Effector memory CD4-positive, alpha-beta T cell (primary cell): Measurements from ENCODE around the gene GINS1.

ENCODE experiments used
- DNase-seq, 3 donors: peaks; one replicate each; pipeline ENCODE4 v3.0.0-alpha.2; 2020
- H3K27ac ChIP-seq: 2 replicates; pipeline ENCODE4 v1.7.0; 2013; ENCODE audit warnings: mild to moderate bottlenecking, low read length, moderate library complexity; ENCODE audit not compliant: insufficient read depth, poor library complexity, severe bottlenecking
- H3K27me3 ChIP-seq: replicated peaks from 2 replicates; pipeline ENCODE4 v1.7.0; 2013; ENCODE audit warnings: mild to moderate bottlenecking, low read length; ENCODE audit not compliant: insufficient read depth, control insufficient read depth, poor library complexity, severe bottlenecking
- H3K36me3 ChIP-seq: 2 replicates; pipeline ENCODE4 v1.7.0; 2013; ENCODE audit warnings: mild to moderate bottlenecking, low read length, moderate library complexity; ENCODE audit not compliant: control insufficient read depth, insufficient read depth
- H3K4me1 ChIP-seq: 2 replicates; pipeline ENCODE4 v1.7.0; 2013; ENCODE audit warnings: low read length, mild to moderate bottlenecking; ENCODE audit not compliant: control insufficient read depth, insufficient read depth, poor library complexity, severe bottlenecking
- H3K4me3 ChIP-seq: 2 replicates; pipeline ENCODE4 v1.7.0; 2013; ENCODE audit warnings: low read length, low read depth, mild to moderate bottlenecking; ENCODE audit not compliant: insufficient read depth, poor library complexity, severe bottlenecking
- H3K9me3 ChIP-seq: 2 replicates; pipeline ENCODE4 v1.7.0; 2013; ENCODE audit warnings: mild to moderate bottlenecking, low read length, moderate library complexity; ENCODE audit not compliant: control insufficient read depth

Gene GINS1

GRCh38 chr20:25461786-25462545 lies 54.5 kb downstream of the GINS1 start:
- Histone ChIP-seq H3K27me3 (no peaks in the 10 kb centered on the region), H3K27ac (no peak overlapping the region), H3K4me1 (no peaks in the 10 kb centered on the region), H3K36me3 (no peaks in the 10 kb centered on the region), H3K4me3 (no peak overlapping the region), H3K9me3 (no peaks in the 10 kb centered on the region)
- no peak for DNase-seq

GRCh38 chr20:25464501-25465242 lies 57.2 kb downstream of the GINS1 start:
- Histone ChIP-seq H3K9me3 (no peaks in the 10 kb centered on the region), H3K4me3 (no peak overlapping the region), H3K27ac (no peak overlapping the region), H3K27me3 (no peaks in the 10 kb centered on the region), H3K4me1 (no peaks in the 10 kb centered on the region), H3K36me3 (no peaks in the 10 kb centered on the region)
- DNase-seq: no peak

GRCh38 chr20:25465243-25466135 lies 58.0 kb downstream of the GINS1 start:
- Histone ChIP-seq H3K27ac (no peak overlapping the region), H3K4me3 (no peak overlapping the region), H3K27me3 (no peaks in the 10 kb centered on the region), H3K4me1 (no peaks in the 10 kb centered on the region), H3K36me3 (no peaks in the 10 kb centered on the region), H3K9me3 (no peaks in the 10 kb centered on the region)
- DNase-seq: no peak

- no peaks in the 10 kb centered on the region for H3K27me3 ChIP-seq
- no peaks in the 10 kb centered on the region for H3K9me3 ChIP-seq
- no peaks in the 10 kb centered on the region for H3K4me1 ChIP-seq
- H3K27ac ChIP-seq: no peak overlapping the region
- no peak for DNase-seq
- H3K36me3 ChIP-seq: no peaks in the 10 kb centered on the region
- no peak overlapping the region for H3K4me3 ChIP-seq
Observed at GRCh38 chr20:25466846-25467245, 59.4 kb downstream of the GINS1 start.

- H3K4me3 ChIP-seq: no peak overlapping the region
- no peak for DNase-seq
- no peak overlapping the region for H3K27ac ChIP-seq
- H3K27me3 ChIP-seq: no peaks in the 10 kb centered on the region
- no peaks in the 10 kb centered on the region for H3K36me3 ChIP-seq
- no peaks in the 10 kb centered on the region for H3K9me3 ChIP-seq
- H3K4me1 ChIP-seq: no peaks in the 10 kb centered on the region
Observed at GRCh38 chr20:25467441-25467840, 60.0 kb downstream of the GINS1 start.

- Histone ChIP-seq H3K27ac (no peak overlapping the region), H3K9me3 (no peaks in the 10 kb centered on the region), H3K4me3 (no peak overlapping the region), H3K4me1 (no peaks in the 10 kb centered on the region), H3K36me3 (no peaks in the 10 kb centered on the region), H3K27me3 (no peaks in the 10 kb centered on the region)
- DNase-seq: no peak
Observed at GRCh38 chr20:25468126-25469075, 60.9 kb downstream of the GINS1 start.

- no peak overlapping the region for H3K4me3 ChIP-seq
- no peak for DNase-seq
- no peak overlapping the region for H3K27ac ChIP-seq
- no peaks in the 10 kb centered on the region for H3K36me3 ChIP-seq
- H3K27me3 ChIP-seq: no peaks in the 10 kb centered on the region
- no peaks in the 10 kb centered on the region for H3K9me3 ChIP-seq
- H3K4me1 ChIP-seq: no peaks in the 10 kb centered on the region
Observed at GRCh38 chr20:25469558-25469957, 62.1 kb downstream of the GINS1 start.

GRCh38 chr20:25470045-25470444 lies 62.6 kb downstream of the GINS1 start:
- H3K9me3 ChIP-seq: no peaks in the 10 kb centered on the region
- no peak overlapping the region for H3K27ac ChIP-seq
- no peak overlapping the region for H3K4me3 ChIP-seq
- DNase-seq: no peak
- H3K27me3 ChIP-seq: no peaks in the 10 kb centered on the region
- no peaks in the 10 kb centered on the region for H3K36me3 ChIP-seq
- H3K4me1 ChIP-seq: no peaks in the 10 kb centered on the region

- no peak for DNase-seq
- H3K9me3 ChIP-seq: no peaks in the 10 kb centered on the region
- H3K27me3 ChIP-seq: no peaks in the 10 kb centered on the region
- no peak overlapping the region for H3K27ac ChIP-seq
- no peaks in the 10 kb centered on the region for H3K36me3 ChIP-seq
- H3K4me3 ChIP-seq: no peak overlapping the region
- H3K4me1 ChIP-seq: no peaks in the 10 kb centered on the region
Observed at GRCh38 chr20:25471020-25471419, 63.5 kb downstream of the GINS1 start.
